Epithelial cell of esophagus (primary cell): ENCODE results near the gene MYOZ1.
A peak's percentile ranks its signal among the peaks of the same experiment; 100 is the strongest.
"Not testable (repeated sequence)": the region's sequence is repeated elsewhere in the genome, so short reads cannot be mapped to it uniquely, and the experiment has no call there.

Experiments
- DNase-seq: peaks from one replicate; pipeline ENCODE4 v3.0.0; 2010; ENCODE audit warnings: low read depth
- H3K4me3 ChIP-seq: 2 replicates; pipeline ENCODE4 v1.5.1; 2011; ENCODE audit warnings: mild to moderate bottlenecking, low read length, control low read depth
- CTCF ChIP-seq: IDR thresholded peaks from 2 replicates; pipeline ENCODE4 v1.5.1; 2011; ENCODE audit warnings: low read depth, mild to moderate bottlenecking, low read length, control low read depth, inconsistent platforms; ENCODE audit not compliant: insufficient read depth; ENCODE audit errors: missing control alignments

Gene MYOZ1

GRCh38 chr10:73625884-73626752 lies 15.2 kb downstream of the MYOZ1 start:
- peak; percentile 98 for DNase-seq
- H3K4me3 ChIP-seq, result peak overlapping the region; percentile 89
- no peak for TF ChIP-seq CTCF

GRCh38 chr10:73625004-73625883 lies 16.0 kb downstream of the MYOZ1 start:
- DNase-seq, result peak; percentile 77
- TF ChIP-seq CTCF, result no peak
- peak overlapping the region; percentile 89 for H3K4me3 ChIP-seq

- TF ChIP-seq CTCF, result no peak
- H3K4me3 ChIP-seq, result no peak overlapping the region
- no peak for DNase-seq
Measured at GRCh38 chr10:73623056-73623455, 18.2 kb downstream of the MYOZ1 start.

GRCh38 chr10:73620974-73621373 lies 20.3 kb downstream of the MYOZ1 start:
- DNase-seq, H3K4me3 ChIP-seq: not testable (repeated sequence)

GRCh38 chr10:73617143-73617542 lies 24.1 kb downstream of the MYOZ1 start:
- DNase-seq, H3K4me3 ChIP-seq: not testable (repeated sequence)

GRCh38 chr10:73614720-73615119 lies 26.6 kb downstream of the MYOZ1 start:
- no peak for TF ChIP-seq CTCF
- DNase-seq, result no peak
- no peak overlapping the region for H3K4me3 ChIP-seq

GRCh38 chr10:73609116-73609515 lies 32.2 kb downstream of the MYOZ1 start:
- TF ChIP-seq CTCF, result no peak
- no peak for DNase-seq
- H3K4me3 ChIP-seq, result no peak overlapping the region
